NCI-H2196 treated with DMSO at 0.1 percent for 48 hours (cell line): ENCODE measurements around the gene CKM.
A peak's percentile ranks its signal among the peaks of the same experiment; 100 is the strongest.
"Not testable (repeated sequence)": the region's sequence is repeated elsewhere in the genome, so short reads cannot be mapped to it uniquely, and the experiment has no call there.

Experiments used
- DNase-seq: peaks from one replicate; lab custom pipeline; 2025; ENCODE audit not compliant: unreplicated experiment; lab: John Stamatoyannopoulos, UW

CKM gene

DNA sequence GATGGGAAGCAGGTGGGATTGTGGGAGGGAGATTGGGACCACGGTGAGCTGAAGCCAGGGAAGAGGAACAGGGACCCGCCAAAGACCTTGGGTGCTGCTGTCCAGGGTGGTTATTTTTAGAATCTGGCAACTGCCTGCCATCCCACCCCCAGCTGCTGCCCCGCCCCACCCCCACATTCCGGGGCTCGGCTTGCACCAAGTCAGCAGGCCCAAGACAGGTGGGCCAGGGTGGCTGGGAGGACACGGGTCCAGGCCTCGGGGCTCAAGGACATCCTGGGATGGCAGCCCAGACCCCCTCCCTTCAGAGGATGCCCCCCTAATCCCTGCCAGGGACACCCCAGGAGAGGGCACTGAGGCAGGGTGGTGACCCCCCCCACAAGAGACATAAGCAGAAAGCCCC is 827 bp downstream of the CKM start:
- DNase-seq, result no peak

DNA sequence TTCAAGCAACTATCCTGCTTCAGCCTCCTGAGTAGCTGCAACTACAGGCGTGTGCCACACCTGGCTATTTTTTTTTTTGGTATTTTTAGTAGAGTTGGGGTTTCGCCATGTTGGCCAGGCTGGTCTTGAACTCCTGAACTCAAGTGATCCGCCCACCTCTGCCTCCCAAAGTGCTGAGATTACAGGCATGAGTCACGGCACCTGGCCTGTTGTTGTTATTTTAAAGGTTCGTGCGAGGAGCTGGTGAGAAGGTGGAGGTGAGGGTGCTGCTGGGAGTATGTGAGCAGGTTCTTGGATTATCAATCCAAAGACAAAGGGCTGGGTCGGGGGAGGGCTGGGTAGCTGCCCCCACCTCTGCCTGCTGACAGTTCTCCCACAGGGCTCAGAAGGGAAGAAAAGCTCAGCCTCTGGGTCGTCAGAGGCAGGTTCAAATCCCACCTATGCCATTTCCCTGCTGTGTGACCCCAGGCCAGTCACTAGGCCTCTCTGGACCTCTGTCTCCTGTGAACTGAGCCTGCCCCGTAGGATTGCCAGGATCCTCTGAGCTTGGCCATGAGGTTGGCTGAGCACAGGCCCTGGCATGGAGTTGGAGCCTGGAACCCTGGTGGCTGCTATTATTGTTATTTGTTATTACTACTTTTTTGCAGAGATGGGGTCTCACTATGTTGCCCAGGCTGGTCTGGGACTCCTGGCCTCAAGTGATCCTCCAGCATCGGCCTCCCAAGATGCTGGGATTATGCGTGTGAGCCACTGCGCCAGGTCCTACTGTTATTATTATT is 1.5 kb downstream of the CKM start:
- DNase-seq, result no peak

DNA sequence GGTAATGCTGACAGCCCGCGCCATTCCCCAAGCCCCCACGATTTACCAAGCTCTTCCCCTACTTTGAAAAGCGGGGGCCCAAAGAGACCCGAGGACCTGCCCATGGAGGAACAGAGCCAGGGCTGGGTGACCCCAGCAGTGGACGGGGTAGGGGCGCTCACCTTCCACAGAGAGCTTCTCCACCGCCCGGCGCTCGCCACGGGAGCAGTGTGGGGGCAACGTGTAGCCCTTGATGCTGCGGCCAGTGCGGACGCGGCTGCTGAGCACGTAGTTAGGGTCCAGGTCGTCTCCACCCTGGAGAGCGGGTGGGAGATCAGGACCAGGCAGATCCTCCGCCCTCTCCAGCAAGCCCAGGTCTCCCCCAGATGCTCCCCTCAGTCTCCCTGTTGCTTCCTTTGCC is 7.4 kb downstream of the CKM start:
- no peak for DNase-seq

DNA sequence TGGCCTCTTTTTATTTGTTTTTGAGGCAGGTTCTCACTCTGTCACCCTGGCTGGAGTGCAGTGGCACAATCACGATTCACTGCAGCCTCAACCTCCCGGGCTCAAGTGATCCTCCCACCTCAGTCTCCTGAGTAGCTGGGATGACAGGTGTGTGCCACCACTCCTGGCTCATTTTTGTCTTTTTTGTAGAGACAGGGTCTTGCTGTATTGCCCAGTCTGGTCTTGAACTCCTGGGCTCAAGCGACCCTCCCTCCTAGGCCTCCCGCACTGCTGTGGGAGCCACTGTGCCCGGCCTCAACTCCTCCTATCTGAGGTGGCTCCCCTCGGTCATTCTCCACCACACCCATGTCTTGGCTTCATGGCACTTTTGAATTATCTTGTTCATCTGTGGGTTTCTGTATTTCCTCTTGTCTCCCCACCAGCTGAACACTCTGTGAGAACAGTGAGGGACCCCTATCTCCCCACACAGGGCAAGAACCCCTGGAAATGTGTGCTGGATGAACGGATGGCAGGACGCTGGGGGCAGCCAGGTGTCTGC is 7.9 kb downstream of the CKM start:
- no peak for DNase-seq

GRCh38 chr19:45312285-45312684 is 10.4 kb downstream of the CKM start:
- DNase-seq, result not testable (repeated sequence)

DNA sequence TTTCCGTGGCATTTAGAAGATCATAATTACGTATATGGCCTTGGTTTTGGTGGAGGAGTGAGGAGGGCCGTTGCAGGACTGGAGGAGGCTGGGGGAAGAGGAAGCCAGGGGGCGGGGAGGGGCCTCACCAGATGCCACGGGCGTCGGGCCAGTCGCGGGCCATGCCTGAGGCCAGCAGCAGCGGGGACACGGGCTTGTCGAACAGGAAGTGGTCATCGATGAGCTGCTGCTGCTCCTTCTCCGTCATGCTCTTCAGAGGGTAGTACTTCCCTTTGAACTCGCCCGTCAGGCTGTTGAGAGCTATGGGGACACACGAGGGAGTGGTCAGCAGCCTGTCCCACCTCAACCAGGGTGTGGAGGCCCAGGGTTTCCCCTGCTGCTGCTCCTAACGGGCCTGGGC is 11.1 kb downstream of the CKM start:
- no peak for DNase-seq

DNA sequence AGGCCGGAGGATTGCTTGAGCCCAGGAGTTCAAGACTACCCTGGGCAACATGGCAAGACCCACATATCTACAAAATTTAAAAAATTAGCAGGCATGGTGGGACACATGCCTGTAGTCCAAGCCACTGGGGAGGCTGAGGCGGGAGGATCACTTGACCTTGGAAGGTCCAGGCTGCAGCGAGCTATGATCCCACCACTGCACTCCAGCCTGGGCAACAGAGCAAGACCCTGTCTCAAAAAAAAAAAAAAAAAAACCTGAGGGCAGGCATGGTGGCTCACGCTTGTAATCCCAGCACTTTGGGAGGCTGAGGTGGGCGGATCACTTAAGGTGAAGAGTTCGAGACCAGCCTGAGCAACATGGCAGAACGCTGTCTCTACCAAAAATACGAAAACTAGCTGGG is 13.4 kb downstream of the CKM start:
- DNase-seq, result not testable (repeated sequence)

DNA sequence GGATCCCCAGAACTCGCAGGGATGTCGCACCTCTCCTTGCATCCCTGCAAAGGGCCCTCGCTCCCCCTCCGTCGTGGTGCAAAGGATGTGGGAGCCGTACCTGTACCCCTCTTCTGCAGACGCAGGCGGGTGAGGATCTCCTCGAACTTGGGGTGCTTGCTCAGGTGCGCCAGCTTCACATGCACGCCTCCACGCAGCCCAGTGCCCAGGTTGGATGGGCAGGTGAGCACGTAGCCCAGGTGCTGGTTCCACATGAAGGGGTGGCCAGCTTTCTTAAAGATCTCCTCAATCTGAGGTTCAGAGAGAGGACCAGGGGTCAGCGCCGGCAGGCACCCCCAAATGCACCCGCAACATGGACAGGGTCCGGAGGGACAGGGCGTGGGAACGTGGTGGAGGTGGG is 15.3 kb downstream of the CKM start:
- no peak for DNase-seq

- peak; percentile 77 for DNase-seq
These were observed 16.1 kb downstream of the CKM start for GRCh38 chr19:45306518-45307027.

DNA sequence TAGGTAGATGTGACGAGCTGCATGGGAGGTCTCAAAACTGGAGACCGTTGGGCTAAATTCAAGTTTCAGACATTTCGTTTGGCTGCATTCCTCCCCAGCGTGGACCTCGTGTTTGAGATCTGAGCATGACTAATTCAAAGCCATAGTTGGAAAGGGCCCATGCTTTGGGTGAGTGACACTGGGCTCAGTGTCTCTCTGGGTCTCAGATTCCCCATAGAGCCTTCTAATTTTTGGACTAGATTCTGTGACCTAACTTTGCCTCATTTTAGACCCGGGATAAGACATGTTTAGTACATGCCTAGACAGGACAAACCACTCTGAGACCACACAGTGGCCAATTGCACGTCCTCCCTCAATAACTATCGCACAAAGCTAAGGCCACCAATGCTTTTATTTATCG is 16.6 kb downstream of the CKM start:
- DNase-seq, result no peak

- no peak for DNase-seq
These were observed 17.3 kb downstream of the CKM start for GRCh38 chr19:45305421-45305820.

DNA sequence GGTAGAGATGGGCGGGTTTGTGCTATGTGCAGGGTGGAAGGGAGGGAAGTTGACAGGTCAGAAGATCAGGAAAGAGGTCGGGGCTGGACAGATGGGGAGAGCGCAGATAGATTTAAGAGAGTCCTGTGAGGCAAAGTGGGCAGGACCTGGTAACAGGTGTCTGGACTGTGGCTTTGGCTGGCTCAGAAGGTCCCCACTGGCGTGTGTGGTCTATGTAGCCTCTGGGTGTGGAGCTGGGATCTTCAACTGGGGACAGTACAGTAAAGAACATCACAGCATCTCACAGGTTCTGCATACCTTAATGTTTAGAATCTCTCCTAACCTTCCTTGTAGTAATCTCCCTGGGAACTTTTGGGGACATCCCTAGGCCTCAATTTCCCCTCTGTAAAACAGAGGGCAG is 17.7 kb downstream of the CKM start:
- DNase-seq, result no peak

GRCh38 chr19:45304141-45304926 is 18.3 kb downstream of the CKM start:
- DNase-seq, result no peak

GRCh38 chr19:45303269-45304060 is 19.2 kb downstream of the CKM start:
- DNase-seq, result no peak

DNA sequence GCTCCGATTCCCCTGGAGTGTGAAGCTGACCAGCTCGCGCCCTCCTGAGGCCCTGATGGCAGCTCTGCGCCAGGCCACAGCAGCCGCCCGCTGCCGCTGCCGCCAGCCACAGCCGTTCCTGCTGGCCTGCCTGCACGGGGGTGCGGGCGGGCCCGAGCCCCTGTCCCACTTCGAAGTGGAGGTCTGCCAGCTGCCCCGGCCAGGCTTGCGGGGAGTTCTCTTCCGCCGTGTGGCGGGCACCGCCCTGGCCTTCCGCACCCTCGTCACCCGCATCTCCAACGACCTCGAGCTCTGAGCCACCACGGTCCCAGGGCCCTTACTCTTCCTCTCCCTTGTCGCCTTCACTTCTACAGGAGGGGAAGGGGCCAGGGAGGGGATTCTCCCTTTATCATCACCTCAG is 20.3 kb downstream of the CKM start:
- no peak for DNase-seq

GRCh38 chr19:45299719-45300118 is 23.0 kb downstream of the CKM start:
- DNase-seq, result no peak

- no peak for DNase-seq
These were observed 24.4 kb downstream of the CKM start for GRCh38 chr19:45298264-45298663.

- peak; percentile 15 for DNase-seq
These were observed 25.0 kb downstream of the CKM start for GRCh38 chr19:45297674-45298073.

DNA sequence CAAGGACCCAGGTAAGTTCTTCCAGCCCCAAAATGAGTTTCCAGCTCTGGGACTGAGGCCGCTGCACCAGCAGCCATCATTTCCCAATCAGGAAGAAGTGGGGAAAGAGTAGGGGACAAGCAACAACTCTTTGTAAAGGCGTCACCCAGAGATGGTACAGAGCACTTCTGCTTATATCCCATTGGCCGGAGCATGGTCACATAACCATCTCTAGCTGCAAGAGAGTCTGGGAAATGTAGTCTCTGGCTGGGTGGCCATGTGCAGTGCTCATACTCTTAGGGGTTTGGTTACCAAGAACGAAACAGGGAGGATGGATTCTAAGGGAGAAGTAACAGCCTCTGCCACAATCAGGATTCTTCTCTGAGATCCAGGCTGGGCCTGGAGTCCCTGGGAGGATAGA is 26.3 kb downstream of the CKM start:
- no peak for DNase-seq

- no peak for DNase-seq
These were observed 26.8 kb downstream of the CKM start for GRCh38 chr19:45295873-45296272.
